ENCODE measurements around the gene DUSP7. TPM values are rescaled to one million over a fixed set of nuclear protein-coding genes. Genes with fewer than 3 reads are reported as not detected.

The DUSP7 gene
- total and polyA plus RNA-seq, 2 donors (not counting 3 experiments of a cell fraction or from before 2014, with no cell fraction given): 29.2 to 37.7 TPM

- Histone ChIP-seq H3K9ac (replicated peaks; ENCODE audit: extremely low read depth, insufficient read depth, low read length) (no peak overlapping the region), H2AFZ (ENCODE audit: low read depth, low read length) (no peak overlapping the region), H3K36me3 (ENCODE audit: control insufficient read depth in 2 of 2, extremely low read depth in 1 of 2, insufficient read depth in 2 of 2, low read length in 2 of 2) (no peaks in the 10 kb centered on the region), H3K79me2 (ENCODE audit: control insufficient read depth, insufficient read depth, low read length) (no peaks in the 10 kb centered on the region), H4K20me1 (replicated peaks; ENCODE audit: control insufficient read depth, extremely low read depth, insufficient read depth, low read length) (no peaks in the 10 kb centered on the region), H3K4me1 (ENCODE audit: control insufficient read depth, extremely low read depth, insufficient read depth, low read length) (peaks cover 3% of the 10 kb centered on the region), H3K4me3 (replicated peaks in 1 of 3; ENCODE audit: insufficient read depth in 1 of 3, low read depth in 1 of 3, low read length in 3 of 3) (no peak overlapping the region), H3K9me3 (replicated peaks; ENCODE audit: control insufficient read depth, insufficient read depth, low read length) (no peaks in the 10 kb centered on the region), H3K27ac (ENCODE audit: insufficient read depth, low read depth, low read length) (no peak overlapping the region), H3K27me3 (ENCODE audit: control insufficient read depth in 2 of 2, insufficient read depth in 2 of 2, low read length in 2 of 2) (no peaks in the 10 kb centered on the region), H3K9me1 (replicated peaks; ENCODE audit: control insufficient read depth, extremely low read depth, insufficient read depth, low read length) (no peaks in the 10 kb centered on the region), H3K4me2 (ENCODE audit: insufficient read depth, low read length) (no peak overlapping the region)
- dilution Hi-C loops (cut with MboI; ENCODE audit: extremely low pct_ligation_motif_present, low sequenced_read_pairs): no loop called here
- CTCF ChIA-PET: no interaction called here
- intact Hi-C loops (cut with micrococcal nuclease): no loop called here
- FAIRE-seq (no peak), DNase-seq (ENCODE audit: low read depth, low spot score) (no peak)
- TF ChIP-seq POLR2A (IDR thresholded peaks at IDR 0.05; ENCODE audit: low read depth, low read length): no peak
- no peak for TF ChIP-seq FOS (IDR thresholded peaks at IDR 0.05; ENCODE audit: borderline replicate concordance, insufficient read depth, low read length)
- no peak for TF ChIP-seq POLR2AphosphoS5 (IDR thresholded peaks at IDR 0.05; ENCODE audit: insufficient read depth, low read depth, low read length)
- no peak for TF ChIP-seq EZH2 (IDR thresholded peaks at IDR 0.05; ENCODE audit: borderline replicate concordance, low read depth, low read length, severe bottlenecking)
- TF ChIP-seq MYC (IDR thresholded peaks at IDR 0.05; ENCODE audit: low read depth, low read length): no peak
- no peak for TF ChIP-seq JUN (IDR thresholded peaks at IDR 0.05; ENCODE audit: borderline replicate concordance, insufficient read depth, insufficient read length, low read depth)
- no TSS peak for BruUV-seq (replicated peaks)
- POLR2A ChIA-PET: no interaction called here
Observed at GRCh38 chr3:52018319-52019000, 37.9 kb downstream of the DUSP7 start.

GRCh38 chr3:52017586-52017985, 38.8 kb downstream of the DUSP7 start:
- no peak overlapping the region for H3K9ac ChIP-seq (replicated peaks; ENCODE audit: extremely low read depth, insufficient read depth, low read length)
- intact Hi-C loops (cut with micrococcal nuclease) (no loop called here), dilution Hi-C loops (cut with MboI; ENCODE audit: extremely low pct_ligation_motif_present, low sequenced_read_pairs) (no loop called here)
- H3K9me1 ChIP-seq (replicated peaks; ENCODE audit: control insufficient read depth, extremely low read depth, insufficient read depth, low read length): no peaks in the 10 kb centered on the region
- H2AFZ ChIP-seq (ENCODE audit: low read depth, low read length): no peak overlapping the region
- H3K36me3 ChIP-seq (ENCODE audit: control insufficient read depth in 2 of 2, extremely low read depth in 1 of 2, insufficient read depth in 2 of 2, low read length in 2 of 2): no peaks in the 10 kb centered on the region
- POLR2A ChIA-PET: no interaction called here
- H3K9me3 ChIP-seq (replicated peaks; ENCODE audit: control insufficient read depth, insufficient read depth, low read length): no peaks in the 10 kb centered on the region
- H3K4me3 ChIP-seq (replicated peaks in 1 of 3; ENCODE audit: insufficient read depth in 1 of 3, low read depth in 1 of 3, low read length in 3 of 3): no peak overlapping the region
- no peak for DNase-seq (ENCODE audit: low read depth, low spot score)
- peaks cover 9% of the 10 kb centered on the region for H3K4me1 ChIP-seq (ENCODE audit: control insufficient read depth, extremely low read depth, insufficient read depth, low read length)
- H4K20me1 ChIP-seq (replicated peaks; ENCODE audit: control insufficient read depth, extremely low read depth, insufficient read depth, low read length): no peaks in the 10 kb centered on the region
- CTCF ChIA-PET: interaction anchor here (1.0 to 3.9 kb wide), 3 partner anchors 14 to 38 kb away, joined by 5 to 29 read pairs (median 8); partner anchors contain the start of gene DUSP7
- no TSS peak for BruUV-seq (replicated peaks)
- TF ChIP-seq, protein P1, sequence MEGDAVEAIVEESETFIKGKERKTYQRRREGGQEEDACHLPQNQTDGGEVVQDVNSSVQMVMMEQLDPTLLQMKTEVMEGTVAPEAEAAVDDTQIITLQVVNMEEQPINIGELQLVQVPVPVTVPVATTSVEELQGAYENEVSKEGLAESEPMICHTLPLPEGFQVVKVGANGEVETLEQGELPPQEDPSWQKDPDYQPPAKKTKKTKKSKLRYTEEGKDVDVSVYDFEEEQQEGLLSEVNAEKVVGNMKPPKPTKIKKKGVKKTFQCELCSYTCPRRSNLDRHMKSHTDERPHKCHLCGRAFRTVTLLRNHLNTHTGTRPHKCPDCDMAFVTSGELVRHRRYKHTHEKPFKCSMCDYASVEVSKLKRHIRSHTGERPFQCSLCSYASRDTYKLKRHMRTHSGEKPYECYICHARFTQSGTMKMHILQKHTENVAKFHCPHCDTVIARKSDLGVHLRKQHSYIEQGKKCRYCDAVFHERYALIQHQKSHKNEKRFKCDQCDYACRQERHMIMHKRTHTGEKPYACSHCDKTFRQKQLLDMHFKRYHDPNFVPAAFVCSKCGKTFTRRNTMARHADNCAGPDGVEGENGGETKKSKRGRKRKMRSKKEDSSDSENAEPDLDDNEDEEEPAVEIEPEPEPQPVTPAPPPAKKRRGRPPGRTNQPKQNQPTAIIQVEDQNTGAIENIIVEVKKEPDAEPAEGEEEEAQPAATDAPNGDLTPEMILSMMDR (IDR thresholded peaks at IDR 0.05; ENCODE audit: extremely low read depth in 1 of 2, insufficient read depth in 1 of 2, low read depth in 1 of 2, low read length in 2 of 2): no peak
- no peak overlapping the region for H3K27ac ChIP-seq (ENCODE audit: insufficient read depth, low read depth, low read length)
- no peaks in the 10 kb centered on the region for H3K27me3 ChIP-seq (ENCODE audit: control insufficient read depth in 2 of 2, insufficient read depth in 2 of 2, low read length in 2 of 2)
- H3K4me2 ChIP-seq (ENCODE audit: insufficient read depth, low read length): no peak overlapping the region
- FAIRE-seq: no peak
- H3K79me2 ChIP-seq (ENCODE audit: control insufficient read depth, insufficient read depth, low read length): no peaks in the 10 kb centered on the region
